CD14-positive monocyte (primary cell): Measurements from ENCODE around the gene RER1. TPM values are rescaled to one million over a fixed set of nuclear protein-coding genes. Genes with fewer than 3 reads are reported as not detected.

Source experiments
- DNase-seq, 3 donors: peaks; one replicate each; pipeline ENCODE4 v3.0.0-alpha.2; 2011 to 2022
- H2AFZ ChIP-seq: 2 replicates; pipeline ENCODE4 v1.6.0; 2012; ENCODE audit warnings: mild to moderate bottlenecking, low read depth, low read length, inconsistent platforms; ENCODE audit not compliant: insufficient read depth, poor library complexity, severe bottlenecking
- H3K27ac ChIP-seq, 2 donors: 1 replicate in 1 of 2; 2 replicates in 1 of 2; pipeline ENCODE4 v1.5.1; 2012 to 2013; ENCODE audit warnings: low read length in 2 of 2, control low read depth in 1 of 2, inconsistent platforms in 1 of 2, low read depth in 1 of 2, mild to moderate bottlenecking in 1 of 2
- H3K27me3 ChIP-seq, 2 donors: one replicate each; pipeline versions ENCODE4 v1.6.0 to v1.6.1; 2011 to 2013; ENCODE audit warnings: low read length in 2 of 2; ENCODE audit not compliant: control insufficient read depth in 2 of 2, insufficient read depth in 2 of 2
- H3K36me3 ChIP-seq, 2 donors: replicated peaks in 1 of 2; 1 replicate in 1 of 2; 2 replicates in 1 of 2; pipeline versions ENCODE4 v1.5.1 to v1.6.1; 2012 to 2013; ENCODE audit warnings: low read length in 2 of 2, control low read depth in 1 of 2, inconsistent platforms in 1 of 2, mild to moderate bottlenecking in 1 of 2; ENCODE audit not compliant: insufficient read depth in 2 of 2, control insufficient read depth in 1 of 2
- H3K4me1 ChIP-seq, 2 donors: 1 replicate in 1 of 2; 2 replicates in 1 of 2; pipeline versions ENCODE4 v1.5.1 to v1.6.1; 2012 to 2013; ENCODE audit warnings: low read length in 2 of 2, control low read depth in 1 of 2, inconsistent platforms in 1 of 2, mild to moderate bottlenecking in 1 of 2, moderate library complexity in 1 of 2; ENCODE audit not compliant: insufficient read depth in 2 of 2, control insufficient read depth in 1 of 2
- H3K4me2 ChIP-seq: replicated peaks from 2 replicates; pipeline ENCODE3; 2012; ENCODE audit warnings: low read length, moderate library complexity, mild to moderate bottlenecking; ENCODE audit not compliant: poor library complexity, severe bottlenecking; ENCODE audit errors: extremely low read depth
- H3K4me3 ChIP-seq, 3 experiments: fragments of 200-600 bp in 1 of 3; sonication (generic) in 1 of 3; replicated peaks in 1 of 3; 1 replicate in 2 of 3; 2 replicates in 1 of 3; pipeline ENCODE4 v1.5.1; 2011 to 2013; ENCODE audit warnings: low read length in 3 of 3, mild to moderate bottlenecking in 3 of 3, control low read depth in 2 of 3, low read depth in 2 of 3, inconsistent platforms in 1 of 3, moderate library complexity in 1 of 3
- H3K79me2 ChIP-seq: 2 replicates; pipeline ENCODE4 v1.6.0; 2012; ENCODE audit warnings: mild to moderate bottlenecking, control low read depth, inconsistent platforms, low read length, moderate library complexity; ENCODE audit not compliant: insufficient read depth
- H3K9ac ChIP-seq: 2 replicates; pipeline ENCODE4 v1.6.0; 2017; ENCODE audit warnings: low read length, mild to moderate bottlenecking; ENCODE audit not compliant: insufficient read depth, poor library complexity, severe bottlenecking
- H3K9me3 ChIP-seq, 2 donors: replicated peaks in 1 of 2; 1 replicate in 1 of 2; 2 replicates in 1 of 2; pipeline versions ENCODE4 v1.5.1 to v1.6.1; 2012 to 2013; ENCODE audit warnings: low read length in 2 of 2, control low read depth in 1 of 2; ENCODE audit not compliant: control insufficient read depth in 1 of 2, insufficient read depth in 1 of 2
- H4K20me1 ChIP-seq: 2 replicates; pipeline ENCODE4 v1.6.0; 2012; ENCODE audit warnings: mild to moderate bottlenecking, low read length, control low read depth, moderate library complexity; ENCODE audit not compliant: insufficient read depth
- H3K27ac Mint-ChIP-seq, 7 donors: one replicate each; pipeline ENCODE4 v1.8.0; 2020; ENCODE audit warnings: mild to moderate bottlenecking in 7 of 7, mixed read lengths in 7 of 7, moderate library complexity in 6 of 7, inconsistent platforms in 2 of 7
- H3K27me3 Mint-ChIP-seq, 3 donors: one replicate each; pipeline ENCODE4 v1.8.0; 2021 to 2022; ENCODE audit warnings: low read depth in 3 of 3, mild to moderate bottlenecking in 3 of 3, mixed read lengths in 3 of 3, moderate library complexity in 3 of 3, inconsistent platforms in 1 of 3
- H3K36me3 Mint-ChIP-seq, 2 donors: one replicate each; pipeline ENCODE4 v1.8.0; 2020; ENCODE audit warnings: mixed read lengths in 2 of 2, inconsistent platforms in 1 of 2, mild to moderate bottlenecking in 1 of 2
- H3K4me1 Mint-ChIP-seq: one replicate; pipeline ENCODE4 v1.8.0; 2020; ENCODE audit warnings: mild to moderate bottlenecking, mixed read lengths
- H3K4me3 Mint-ChIP-seq, 2 donors: one replicate each; pipeline ENCODE4 v1.8.0; 2020; ENCODE audit warnings: mild to moderate bottlenecking in 2 of 2, mixed read lengths in 2 of 2, moderate library complexity in 1 of 2
- H3K9me3 Mint-ChIP-seq, 7 donors: one replicate each; pipeline ENCODE4 v1.8.0; 2020 to 2022; ENCODE audit warnings: mixed read lengths in 7 of 7, mild to moderate bottlenecking in 6 of 7, moderate library complexity in 6 of 7, inconsistent platforms in 2 of 7
- CTCF ChIP-seq: fragments of 200-600 bp; IDR thresholded peaks from one replicate; pipeline ENCODE4 v1.8.0; 2022; ENCODE audit warnings: antibody characterized with exemption, mild to moderate bottlenecking
- WGBS: methylation state at CpG from one replicate; pipeline ENCODE4 v1.1.5; 2013; ENCODE audit warnings: missing lambda C conversion rate; ENCODE audit not compliant: insufficient coverage; 5-methylcytosine and 5-hydroxymethylcytosine counted together
- intact Hi-C, 2 donors: fragments of 100-400 bp; cut with micrococcal nuclease; formaldehyde crosslinking; loops; one replicate each; pipeline versions ENCODE4 v1.15.0 to v1.15.1; 2023
- polyA plus RNA-seq, 3 donors: library from polyadenylated mRNA; depleted of rRNA in 1 of 3; unstranded in 2 of 3; stranded (reverse) in 1 of 3; fragments of 300-500 nt in 2 of 3; fragments of >200 nt in 1 of 3; fragmentation: Illumina TruSeq in 2 of 3; gene quantifications; 1 replicate in 2 of 3; 2 replicates in 1 of 3; pipeline ENCODE4 v1.2.3, GENCODE V29; 2012 to 2021

The RER1 gene
- polyA plus RNA-seq, 3 donors = 98.3 to 235 (median 193) TPM

- no peaks in the 10 kb centered on the region for H4K20me1 ChIP-seq
- peaks cover 15 to 40% (median 33%) of the 10 kb centered on the region in 3 donors for H3K27me3 Mint-ChIP-seq
Measured at GRCh38 chr1:2441746-2442145, 50.1 kb downstream of the RER1 start.

GRCh38 chr1:2442661-2443060 is 51.0 kb downstream of the RER1 start:
- H3K36me3 Mint-ChIP-seq = no peaks in the 10 kb centered on the region
- peaks cover 19 to 43% (median 35%) of the 10 kb centered on the region in 3 donors for H3K27me3 Mint-ChIP-seq
- no peak overlapping the region for H3K4me2 ChIP-seq
- H3K4me1 ChIP-seq = no peaks in the 10 kb centered on the region
- H3K36me3 ChIP-seq = no peaks in the 10 kb centered on the region
- TF ChIP-seq CTCF = no peak
- intact Hi-C loops = no loop called here
- H3K4me1 Mint-ChIP-seq = no peaks in the 10 kb centered on the region
- WGBS = 93% methylated on average over 4 of the region's 6 CpGs
- H3K79me2 ChIP-seq = no peaks in the 10 kb centered on the region
- no peak for DNase-seq
- H3K27ac ChIP-seq = no peak overlapping the region
- H2AFZ ChIP-seq = no peak overlapping the region
- no peak overlapping the region for H3K9ac ChIP-seq
- no peaks in the 10 kb centered on the region for H3K9me3 ChIP-seq
- H3K9me3 Mint-ChIP-seq = peaks cover 0 to 3% (median 0%) of the 10 kb centered on the region in 7 donors
- H4K20me1 ChIP-seq = no peaks in the 10 kb centered on the region
- peaks cover 0 to 24% of the 10 kb centered on the region in 2 donors for H3K27me3 ChIP-seq
- H3K4me3 ChIP-seq = no peak overlapping the region
- peak overlapping the region in 1 of 2 donors; percentile 35 for H3K4me3 Mint-ChIP-seq
- H3K27ac Mint-ChIP-seq = no peak overlapping the region

More at GRCh38 chr1:2441746-2442145, 50.1 kb downstream of the RER1 start:
- Mint-ChIP-seq H3K4me1 (no peaks in the 10 kb centered on the region), H3K27ac (no peak overlapping the region), H3K9me3 (peaks cover 0 to 3% (median 0%) of the 10 kb centered on the region in 7 donors), H3K4me3 (no peak overlapping the region), H3K36me3 (no peaks in the 10 kb centered on the region)
- H3K79me2 ChIP-seq = no peaks in the 10 kb centered on the region
- H3K4me1 ChIP-seq = no peaks in the 10 kb centered on the region
- no peak overlapping the region for H2AFZ ChIP-seq
- H3K27ac ChIP-seq = no peak overlapping the region
- H3K27me3 ChIP-seq = peaks cover 0 to 24% of the 10 kb centered on the region in 2 donors
- intact Hi-C loops = no loop called here
- H3K9me3 ChIP-seq = no peaks in the 10 kb centered on the region
- no peak overlapping the region for H3K4me2 ChIP-seq
- H3K4me3 ChIP-seq = no peak overlapping the region
- no peak for DNase-seq
- H3K9ac ChIP-seq = no peak overlapping the region
- WGBS = 90% methylated on average over 10 of the region's 13 CpGs
- TF ChIP-seq CTCF = no peak
- no peaks in the 10 kb centered on the region for H3K36me3 ChIP-seq
